A673 (cell line): ENCODE measurements around the gene PCNX3. TPM values are rescaled to one million over a fixed set of nuclear protein-coding genes. Genes with fewer than 3 reads are reported as not detected.

Experiments
- BruUV-seq: library from RNA; stranded (reverse); fragments of 400-500 nt; replicated peaks from 2 replicates; lab custom pipeline; 2021; lab: Mats Ljungman, UMichigan
- CTCF ChIA-PET: fragments of 300-600 bp; sonication (Branson Sonifier 250); formaldehyde crosslinking; loops from one replicate; lab custom pipeline; 2022; ENCODE audit warnings: antibody characterized with exemption; lab: Charles Lee
- POLR2A ChIA-PET: fragments of 300-600 bp; sonication (Branson Sonifier 250); formaldehyde crosslinking; loops from one replicate; lab custom pipeline; 2022; ENCODE audit warnings: antibody characterized with exemption; ENCODE audit not compliant: low non-redundant PET; lab: Charles Lee
- DNase-seq: peaks from one replicate; pipeline ENCODE4 v3.0.0-alpha.2; 2015; ENCODE audit warnings: low spot score
- H3K27ac ChIP-seq: fragments of 200-600 bp; sonication (generic); 2 replicates; pipeline ENCODE4 v1.5.1; 2016; ENCODE audit warnings: mixed run types, low read depth, mild to moderate bottlenecking, mixed read lengths, antibody characterized with exemption, low read length; ENCODE audit not compliant: poor library complexity, severe bottlenecking
- H3K27me3 ChIP-seq: fragments of 200-600 bp; sonication (generic); replicated peaks from 2 replicates; pipeline ENCODE4 v1.6.1; 2017; ENCODE audit warnings: mixed run types, low read depth, mild to moderate bottlenecking, mixed read lengths, antibody characterized with exemption, low read length; ENCODE audit not compliant: insufficient read depth, poor library complexity
- H3K36me3 ChIP-seq: fragments of 200-600 bp; sonication (generic); 2 replicates; pipeline ENCODE4 v1.6.1; 2016; ENCODE audit warnings: mixed run types, mild to moderate bottlenecking, mixed read lengths, antibody characterized with exemption, low read length; ENCODE audit not compliant: insufficient read depth, poor library complexity, severe bottlenecking
- H3K4me1 ChIP-seq: fragments of 200-600 bp; sonication (generic); 2 replicates; pipeline ENCODE4 v1.6.1; 2017; ENCODE audit warnings: mixed run types, mild to moderate bottlenecking, mixed read lengths, antibody characterized with exemption, low read length; ENCODE audit not compliant: insufficient read depth, poor library complexity, severe bottlenecking
- H3K4me3 ChIP-seq: fragments of 200-600 bp; sonication (generic); 2 replicates; pipeline ENCODE4 v1.5.1; 2016; ENCODE audit warnings: low read depth, mixed run types, mild to moderate bottlenecking, mixed read lengths, low read length; ENCODE audit not compliant: poor library complexity, severe bottlenecking
- H3K9me3 ChIP-seq: fragments of 200-600 bp; sonication (generic); 2 replicates; pipeline ENCODE4 v1.6.1; 2016; ENCODE audit warnings: mixed run types, low read depth, mild to moderate bottlenecking, mixed read lengths, antibody characterized with exemption, low read length; ENCODE audit not compliant: poor library complexity, severe bottlenecking
- CTCF ChIP-seq: fragments of 300-800, 200-600 bp; sonication (generic); conservative IDR thresholded peaks from 2 replicates; pipeline ENCODE4 v1.5.1; 2017; ENCODE audit warnings: low read depth, mild to moderate bottlenecking, antibody characterized with exemption, low read length, moderate library complexity, mixed read lengths
- EZH2 ChIP-seq: fragments of 200-600 bp; sonication (generic); IDR thresholded peaks from 2 replicates; pipeline ENCODE4 v1.6.1; 2017; ENCODE audit warnings: borderline replicate concordance, low read depth, mild to moderate bottlenecking, mixed read lengths, antibody characterized with exemption, low read length; ENCODE audit not compliant: poor library complexity, severe bottlenecking
- intact Hi-C: fragments of 100-400 bp; cut with micrococcal nuclease; formaldehyde crosslinking; loops from one replicate; pipeline ENCODE4 v1.10.0; 2022; ENCODE audit not compliant: unreplicated experiment
- total RNA-seq: library from RNA; stranded (reverse); gene quantifications from 2 replicates; pipeline ENCODE4 v1.2.3, GENCODE V29; 2021

The PCNX3 gene
- total RNA-seq, 1 experiment from 2014 or later, result 68.0 TPM

DNA sequence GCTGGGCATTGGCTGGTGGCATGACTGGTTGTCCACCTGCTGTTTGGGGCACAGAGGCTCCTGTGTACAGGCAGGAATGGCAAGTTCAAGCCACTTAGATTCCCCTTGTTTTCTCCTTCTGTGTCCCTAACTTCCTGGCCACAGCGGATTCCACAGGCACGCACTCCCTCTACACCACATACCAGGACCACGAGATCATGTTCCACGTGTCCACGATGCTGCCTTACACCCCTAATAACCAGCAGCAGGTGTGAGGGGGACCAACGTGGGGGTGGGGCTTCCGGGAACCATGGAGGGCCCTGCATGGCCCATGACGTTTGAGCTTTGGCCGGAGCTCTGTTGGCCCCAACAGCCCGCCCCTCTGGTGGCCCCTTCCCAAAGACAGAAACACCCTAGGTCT is 30.1 kb downstream of the PCNX3 start:
- DNase-seq, result no peak
- H3K9me3 ChIP-seq, result no peaks in the 10 kb centered on the region
- ChIA-PET CTCF (no interaction called here), POLR2A (no interaction called here)
- no peaks in the 10 kb centered on the region for H3K27me3 ChIP-seq
- intact Hi-C loops, result no loop called here
- no peak overlapping the region for H3K27ac ChIP-seq
- no peak overlapping the region for H3K4me3 ChIP-seq
- no peak for TF ChIP-seq EZH2
- no peak for TF ChIP-seq CTCF
- no TSS peak for BruUV-seq
- H3K36me3 ChIP-seq, result no peaks in the 10 kb centered on the region
- H3K4me1 ChIP-seq, result no peaks in the 10 kb centered on the region

DNA sequence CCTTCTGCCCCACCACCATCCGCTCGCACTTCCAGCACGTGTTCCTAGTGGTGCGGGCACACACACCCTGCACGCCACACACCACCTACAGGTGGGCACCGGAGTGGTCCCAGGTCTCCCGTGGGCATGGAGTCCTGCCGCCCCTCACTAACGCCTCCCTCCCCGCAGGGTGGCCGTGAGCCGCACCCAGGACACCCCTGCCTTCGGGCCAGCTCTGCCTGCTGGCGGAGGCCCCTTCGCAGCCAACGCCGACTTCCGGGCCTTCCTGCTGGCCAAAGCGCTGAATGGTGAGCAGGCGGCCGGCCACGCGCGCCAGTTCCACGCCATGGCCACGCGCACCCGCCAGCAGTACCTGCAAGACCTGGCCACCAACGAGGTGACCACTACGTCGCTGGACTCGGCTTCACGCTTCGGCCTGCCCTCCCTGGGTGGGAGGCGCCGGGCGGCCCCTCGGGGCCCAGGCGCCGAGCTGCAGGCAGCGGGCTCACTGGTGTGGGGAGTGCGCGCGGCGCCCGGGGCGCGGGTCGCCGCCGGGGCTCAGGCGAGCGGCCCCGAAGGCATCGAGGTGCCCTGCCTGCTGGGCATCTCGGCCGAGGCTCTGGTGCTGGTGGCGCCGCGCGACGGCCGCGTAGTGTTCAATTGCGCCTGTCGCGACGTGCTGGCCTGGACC is 30.8 kb downstream of the PCNX3 start:
- CTCF ChIA-PET, result interaction anchor here (0.5 kb wide), 1 partner anchor 61 kb away, joined by 3 read pairs; no protein-coding TSS in a partner anchor
- no peak for TF ChIP-seq CTCF
- TF ChIP-seq EZH2, result no peak
- H3K27me3 ChIP-seq, result no peaks in the 10 kb centered on the region
- BruUV-seq, result no TSS peak
- H3K9me3 ChIP-seq, result no peaks in the 10 kb centered on the region
- H3K4me1 ChIP-seq, result no peaks in the 10 kb centered on the region
- no peak overlapping the region for H3K27ac ChIP-seq
- POLR2A ChIA-PET, result no interaction called here
- peak overlapping the region; percentile 39 for H3K4me3 ChIP-seq
- intact Hi-C loops, result no loop called here
- H3K36me3 ChIP-seq, result no peaks in the 10 kb centered on the region
- DNase-seq, result no peak

DNA sequence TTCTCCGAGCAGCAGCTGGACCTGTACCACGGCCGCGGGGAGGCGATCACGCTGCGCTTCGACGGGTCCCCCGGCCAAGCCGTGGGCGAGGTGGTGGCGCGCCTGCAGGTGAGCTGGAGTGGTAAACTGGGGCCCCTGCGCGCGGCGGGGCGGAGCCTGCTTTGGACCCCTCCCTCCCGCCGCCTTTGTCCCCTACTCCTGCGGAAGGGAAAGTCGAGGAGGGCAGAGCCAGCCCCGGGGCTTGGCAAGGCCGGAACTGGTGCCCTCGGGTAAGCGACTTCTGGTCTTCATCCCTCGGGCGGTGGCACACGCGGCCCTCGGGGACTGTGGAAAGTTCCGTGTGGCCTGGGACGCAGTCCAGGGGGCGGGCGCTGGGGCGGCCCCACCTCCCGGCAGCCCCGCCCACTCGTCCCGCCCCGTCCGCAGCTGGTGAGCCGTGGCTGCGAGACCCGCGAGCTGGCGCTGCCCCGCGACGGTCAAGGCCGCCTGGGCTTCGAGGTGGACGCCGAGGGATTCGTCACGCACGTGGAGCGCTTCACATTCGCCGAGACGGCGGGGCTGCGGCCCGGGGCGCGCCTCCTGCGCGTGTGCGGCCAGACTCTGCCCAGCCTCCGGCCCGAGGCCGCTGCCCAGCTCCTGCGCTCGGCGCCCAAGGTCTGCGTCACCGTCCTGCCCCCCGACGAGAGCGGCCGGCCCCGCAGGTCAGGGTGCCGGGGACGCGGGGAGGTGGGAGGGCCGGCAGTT is 31.6 kb downstream of the PCNX3 start:
- peak; percentile 57 for DNase-seq
- intact Hi-C loops, result no loop called here
- Histone ChIP-seq H3K27me3 (no peaks in the 10 kb centered on the region), H3K9me3 (no peaks in the 10 kb centered on the region), H3K27ac (no peak overlapping the region), H3K36me3 (no peaks in the 10 kb centered on the region), H3K4me3 (peak overlapping the region; percentile 39), H3K4me1 (no peaks in the 10 kb centered on the region)
- TF ChIP-seq CTCF (no peak), EZH2 (no peak)
- ChIA-PET CTCF (interaction anchor here (0.5 kb wide), 1 partner anchor 61 kb away, joined by 3 read pairs; no protein-coding TSS in a partner anchor), POLR2A (interaction anchor here (0.6 kb wide), 1 partner anchor 213 kb away, joined by 11 read pairs; no protein-coding TSS in a partner anchor)
- no TSS peak for BruUV-seq
